GM12801 (cell line): ENCODE results near the gene JCAD.

Experiments
- CTCF ChIP-seq: IDR thresholded peaks from one replicate; pipeline ENCODE4 v1.5.1; 2011; ENCODE audit warnings: control low read depth; ENCODE audit not compliant: insufficient read length; ENCODE audit errors: extremely low read depth

The JCAD gene

GRCh38 chr10:30050411-30050810, 9.0 kb downstream of the JCAD start:
- no peak for TF ChIP-seq CTCF

- TF ChIP-seq CTCF: no peak
Measured at GRCh38 chr10:30048768-30049517, 10.4 kb downstream of the JCAD start.

GRCh38 chr10:30047924-30048531, 11.4 kb downstream of the JCAD start:
- no peak for TF ChIP-seq CTCF

GRCh38 chr10:30047430-30047829, 12.0 kb downstream of the JCAD start:
- TF ChIP-seq CTCF: no peak

- TF ChIP-seq CTCF: no peak
Measured at GRCh38 chr10:30046476-30046875, 12.9 kb downstream of the JCAD start.

GRCh38 chr10:30045961-30046360, 13.4 kb downstream of the JCAD start:
- no peak for TF ChIP-seq CTCF

- no peak for TF ChIP-seq CTCF
Measured at GRCh38 chr10:30043476-30044270, 15.7 kb downstream of the JCAD start.
